BLaER1 (cell line): Measurements from ENCODE around the gene RCOR2.
"Not testable (repeated sequence)": the region's sequence is repeated elsewhere in the genome, so short reads cannot be mapped to it uniquely, and the experiment has no call there.

Experiments
- H3K27ac ChIP-seq: shearing (Covaris generic); formaldehyde crosslinking; 2 replicates; pipeline ENCODE4 v1.8.1; 2022
- H3K27me3 ChIP-seq: shearing (Covaris generic); formaldehyde crosslinking; 2 replicates; pipeline ENCODE4 v1.8.1; 2022
- H3K36me3 ChIP-seq: shearing (Covaris generic); formaldehyde crosslinking; 2 replicates; pipeline ENCODE4 v1.8.1; 2022
- H3K4me1 ChIP-seq: shearing (Covaris generic); formaldehyde crosslinking; 2 replicates; pipeline ENCODE4 v1.8.1; 2022
- H3K4me2 ChIP-seq: shearing (Covaris generic); formaldehyde crosslinking; 2 replicates; pipeline ENCODE4 v1.8.1; 2022
- H3K4me3 ChIP-seq: shearing (Covaris generic); formaldehyde crosslinking; 2 replicates; pipeline ENCODE4 v1.8.1; 2022
- H3K9ac ChIP-seq: shearing (Covaris generic); formaldehyde crosslinking; 2 replicates; pipeline ENCODE4 v1.8.1; 2022
- H3K9me3 ChIP-seq: shearing (Covaris generic); formaldehyde crosslinking; 2 replicates; pipeline ENCODE4 v1.8.1; 2022
- H4K20me1 ChIP-seq: shearing (Covaris generic); formaldehyde crosslinking; 2 replicates; pipeline ENCODE4 v1.8.1; 2022
- Cebpa-rat ChIP-seq: shearing (Covaris generic); IDR thresholded peaks from 2 replicates; pipeline ENCODE4 v1.8.1; 2022

Gene RCOR2

GRCh38 chr11:63872800-63873197, 44.2 kb downstream of the RCOR2 start:
- Histone ChIP-seq H3K9me3 (no peaks in the 10 kb centered on the region), H4K20me1 (peaks cover 99% of the 10 kb centered on the region), H3K27ac (no peak overlapping the region), H3K36me3 (peaks cover 41% of the 10 kb centered on the region), H3K4me1 (peaks cover 73% of the 10 kb centered on the region), H3K4me2 (peak overlapping the region; percentile 65), H3K27me3 (no peaks in the 10 kb centered on the region), H3K4me3 (no peak overlapping the region), H3K9ac (no peak overlapping the region)
- TF ChIP-seq Cebpa-rat: no peak

DNA sequence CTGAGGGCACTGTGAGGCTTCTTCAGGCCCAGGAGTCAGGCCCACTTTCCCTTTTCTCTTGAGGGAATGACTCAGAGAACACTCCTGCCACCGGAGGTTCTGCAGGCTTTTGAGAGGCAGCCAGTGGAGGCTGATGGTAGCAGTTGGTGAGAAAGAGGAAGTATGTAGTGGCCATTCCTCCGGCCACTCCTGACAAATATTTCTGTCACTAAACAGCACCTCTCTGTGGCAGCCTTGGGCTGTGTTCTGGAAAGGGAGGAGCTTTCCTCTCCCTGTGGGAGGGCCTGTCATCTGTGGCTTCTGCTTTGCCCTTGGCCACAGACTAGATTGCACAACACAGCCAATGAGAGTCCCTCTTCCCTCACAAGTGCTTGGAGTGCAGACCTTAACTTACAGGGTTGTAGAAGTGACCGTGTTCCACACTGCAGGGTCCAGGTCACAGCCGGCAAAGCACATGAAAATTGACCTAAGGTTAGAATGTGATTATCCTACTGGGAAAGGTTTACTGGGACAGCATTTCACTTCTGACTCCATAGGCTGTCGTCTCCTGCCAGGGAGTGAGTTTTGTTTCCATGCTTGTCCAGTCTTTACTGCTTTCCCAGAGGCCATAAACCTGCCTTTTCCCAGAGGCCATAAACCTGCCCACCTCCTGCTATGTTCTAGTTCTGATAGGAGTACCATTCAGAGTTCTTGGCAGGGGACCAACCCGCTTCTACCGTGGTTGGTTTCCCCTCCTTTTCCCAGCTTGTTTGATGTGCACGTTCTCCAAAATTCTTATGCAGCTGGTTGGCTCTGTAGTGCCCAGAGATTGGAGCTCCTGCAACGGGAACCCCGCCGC, 44.8 kb downstream of the RCOR2 start:
- no peak overlapping the region for H3K27ac ChIP-seq
- no peak overlapping the region for H3K4me3 ChIP-seq
- no peaks in the 10 kb centered on the region for H3K27me3 ChIP-seq
- H3K9me3 ChIP-seq: no peaks in the 10 kb centered on the region
- H3K4me2 ChIP-seq: peak overlapping the region; percentile 65
- H3K4me1 ChIP-seq: peaks cover 79% of the 10 kb centered on the region
- H3K36me3 ChIP-seq: peaks cover 39% of the 10 kb centered on the region
- TF ChIP-seq Cebpa-rat: peak; percentile 99
- peaks cover 99% of the 10 kb centered on the region for H4K20me1 ChIP-seq
- H3K9ac ChIP-seq: no peak overlapping the region; the same call in 1 of the 2 replicates

- H3K9ac ChIP-seq: peak overlapping the region; percentile 15; the same call in 1 of the 2 replicates
- no peaks in the 10 kb centered on the region for H3K27me3 ChIP-seq
- no peak for TF ChIP-seq Cebpa-rat
- H3K36me3 ChIP-seq: peaks cover 26% of the 10 kb centered on the region
- peak overlapping the region; percentile 75 for H3K4me2 ChIP-seq
- peaks cover 95% of the 10 kb centered on the region for H3K4me1 ChIP-seq
- peak overlapping the region; percentile 59 for H3K27ac ChIP-seq
- peaks cover 99% of the 10 kb centered on the region for H4K20me1 ChIP-seq
- H3K4me3 ChIP-seq: no peak overlapping the region
- H3K9me3 ChIP-seq: no peaks in the 10 kb centered on the region
Measured at GRCh38 chr11:63870351-63871140, 46.4 kb downstream of the RCOR2 start.

- H3K36me3 ChIP-seq: peaks cover 27% of the 10 kb centered on the region
- peaks cover 99% of the 10 kb centered on the region for H4K20me1 ChIP-seq
- no peak for TF ChIP-seq Cebpa-rat
- no peak overlapping the region; the same call in 1 of the 2 replicates for H3K4me3 ChIP-seq
- peaks cover 100% of the 10 kb centered on the region for H3K4me1 ChIP-seq
- H3K9me3 ChIP-seq: no peaks in the 10 kb centered on the region
- H3K27me3 ChIP-seq: no peaks in the 10 kb centered on the region
- peak overlapping the region; percentile 15; the same call in 1 of the 2 replicates for H3K9ac ChIP-seq
- peak overlapping the region; percentile 75 for H3K4me2 ChIP-seq
- peak overlapping the region; percentile 59 for H3K27ac ChIP-seq
Measured at GRCh38 chr11:63869683-63870082, 47.3 kb downstream of the RCOR2 start.

DNA sequence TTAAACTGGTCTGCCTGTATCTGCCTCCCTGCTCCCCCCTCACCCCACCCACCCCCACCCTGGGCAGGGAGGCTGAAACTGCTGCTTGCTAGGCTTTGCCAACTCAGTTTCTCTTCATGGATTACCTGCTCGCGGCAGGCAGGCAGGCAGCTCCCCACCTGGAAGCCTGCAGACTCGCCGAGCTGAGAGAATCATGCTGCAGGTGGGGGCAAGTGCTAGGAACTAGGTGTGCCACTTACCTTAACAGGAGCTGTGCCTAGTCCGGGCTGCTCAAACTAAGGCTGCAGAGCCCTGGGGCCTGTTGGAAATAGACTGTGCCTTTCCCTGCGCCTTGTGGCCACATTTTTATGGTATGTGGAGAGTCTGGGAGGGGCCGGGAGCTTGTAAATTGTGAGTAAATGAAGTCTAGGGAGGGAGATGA, 47.8 kb downstream of the RCOR2 start:
- Histone ChIP-seq H3K4me2 (peak overlapping the region; percentile 75), H3K9me3 (no peaks in the 10 kb centered on the region), H3K27me3 (no peaks in the 10 kb centered on the region), H4K20me1 (peaks cover 99% of the 10 kb centered on the region), H3K36me3 (peaks cover 27% of the 10 kb centered on the region), H3K4me1 (peaks cover 95% of the 10 kb centered on the region), H3K4me3 (no peak overlapping the region), H3K9ac (peak overlapping the region; percentile 15; the same call in 1 of the 2 replicates), H3K27ac (peak overlapping the region; percentile 59)
- no peak for TF ChIP-seq Cebpa-rat

DNA sequence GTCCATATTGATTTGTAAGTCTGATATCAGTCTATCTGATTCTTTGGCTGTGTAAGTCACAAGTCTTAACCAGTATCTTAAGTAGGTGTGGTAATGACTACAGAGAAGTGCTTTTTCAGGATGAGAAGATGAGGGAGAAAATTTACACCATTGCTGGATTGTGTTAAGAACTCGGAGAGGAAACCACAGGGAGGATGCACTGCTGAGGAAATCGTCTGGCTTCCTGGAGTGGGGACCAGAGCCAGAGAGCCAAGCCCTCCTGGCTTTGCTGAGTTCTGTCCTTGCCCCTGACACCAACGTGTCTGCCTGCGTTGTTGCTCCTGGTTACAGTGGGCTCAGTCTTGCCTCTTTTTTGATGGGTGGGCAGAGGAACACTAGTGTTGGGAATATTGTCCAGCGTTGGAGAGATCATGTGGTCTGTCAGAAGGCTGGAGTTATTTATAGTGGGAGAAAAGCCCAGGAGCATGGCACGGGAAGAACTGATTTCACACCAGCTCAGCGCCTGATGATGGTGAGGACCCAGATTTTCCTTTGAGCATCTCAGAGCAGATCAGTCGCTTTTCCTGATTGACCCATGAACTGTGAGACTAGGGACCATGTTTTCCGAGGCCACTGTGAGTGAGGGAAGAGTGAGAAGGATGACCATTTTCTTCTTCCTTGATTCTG, 48.4 kb downstream of the RCOR2 start:
- Histone ChIP-seq H3K27ac (peak overlapping the region; percentile 56; the same call in 1 of the 2 replicates), H3K27me3 (no peaks in the 10 kb centered on the region), H3K9me3 (no peaks in the 10 kb centered on the region), H3K36me3 (peaks cover 24% of the 10 kb centered on the region), H3K9ac (peak overlapping the region; percentile 57; the same call in 1 of the 2 replicates), H4K20me1 (peaks cover 92% of the 10 kb centered on the region), H3K4me1 (peaks cover 89% of the 10 kb centered on the region), H3K4me2 (peak overlapping the region; percentile 75), H3K4me3 (no peak overlapping the region)
- TF ChIP-seq Cebpa-rat: no peak

DNA sequence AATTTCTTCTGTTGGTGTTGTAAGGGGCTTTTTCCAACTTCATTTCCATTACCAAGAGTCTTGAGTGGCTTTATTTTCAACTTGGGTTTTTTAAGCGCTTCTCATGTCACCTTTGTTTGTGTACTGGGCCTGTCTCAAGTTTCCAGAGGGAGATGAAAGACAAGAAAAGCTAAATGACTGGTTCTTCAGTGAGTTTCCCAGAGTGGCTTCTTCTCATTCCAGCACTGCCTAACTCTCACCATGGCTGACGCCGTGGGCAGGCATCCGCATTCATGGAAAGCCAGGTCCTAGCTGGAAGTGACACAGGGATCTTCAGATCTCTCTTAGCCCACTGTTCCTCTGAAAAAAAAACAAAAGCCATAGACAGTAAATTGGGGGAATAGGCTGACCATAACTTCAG, 49.5 kb downstream of the RCOR2 start:
- Histone ChIP-seq H3K36me3 (peaks cover 24% of the 10 kb centered on the region), H3K9ac (no peak overlapping the region), H3K9me3 (no peaks in the 10 kb centered on the region), H3K4me1 (peaks cover 85% of the 10 kb centered on the region), H3K27me3 (no peaks in the 10 kb centered on the region), H3K4me3 (no peak overlapping the region), H3K27ac (peak overlapping the region; percentile 56; the same call in 1 of the 2 replicates), H4K20me1 (peaks cover 90% of the 10 kb centered on the region), H3K4me2 (peak overlapping the region; percentile 75)
- no peak for TF ChIP-seq Cebpa-rat

GRCh38 chr11:63866211-63866610, 50.8 kb downstream of the RCOR2 start:
- Histone ChIP-seq H3K27me3 (no peaks in the 10 kb centered on the region), H3K36me3 (peaks cover 37% of the 10 kb centered on the region), H3K9ac (peak overlapping the region; percentile 56; the same call in 1 of the 2 replicates), H3K27ac (peak overlapping the region; percentile 27; the same call in 1 of the 2 replicates), H3K4me3 (no peak overlapping the region), H3K9me3 (no peaks in the 10 kb centered on the region), H3K4me1 (peaks cover 77% of the 10 kb centered on the region), H4K20me1 (peaks cover 90% of the 10 kb centered on the region), H3K4me2 (peak overlapping the region; percentile 75)
- TF ChIP-seq Cebpa-rat: no peak

- H3K9me3 ChIP-seq, H3K27me3 ChIP-seq, H3K4me3 ChIP-seq, H3K4me2 ChIP-seq, H3K9ac ChIP-seq, H3K27ac ChIP-seq: not testable (repeated sequence)
- Histone ChIP-seq H3K4me1 (peaks cover 51% of the 10 kb centered on the region), H4K20me1 (peaks cover 90% of the 10 kb centered on the region), H3K36me3 (peaks cover 57% of the 10 kb centered on the region)
Measured at GRCh38 chr11:63863620-63864019, 53.3 kb downstream of the RCOR2 start.
